K562 (cell line): Measurements from ENCODE around the gene SND1. TPM values are rescaled to one million over a fixed set of nuclear protein-coding genes. Genes with fewer than 3 reads are reported as not detected.

Source experiments
- ATAC-seq: fragments of 200-7000 bp; cut with Tn5 transposase; 3 replicates; pipeline ENCODE4 v1.9.1; 2020; ENCODE audit warnings: moderate library complexity
- BruUV-seq: library from RNA; stranded (reverse); fragments of 400-500 nt; replicated peaks from 2 replicates; lab custom pipeline; 2021; lab: Mats Ljungman, UMichigan
- CTCF ChIA-PET: fragments of 300-600 bp; formaldehyde crosslinking; extraction: SDS; loops from one replicate; lab custom pipeline; 2021; ENCODE audit warnings: low intra/inter-chr PET ratio; lab: Yijun Ruan, JAX
- POLR2A ChIA-PET: fragments of 300-600, 350-650 bp; sonication (Branson Sonifier 250); formaldehyde crosslinking; extraction: SDS; loops from one replicate; lab custom pipeline; 2021; ENCODE audit warnings: antibody characterized with exemption, inconsistent platforms; lab: Yijun Ruan, JAX
- DNase-seq, 4 experiments: peaks; one replicate each; pipeline versions ENCODE4 v3.0.0 to v3.0.0-alpha.2; 2011 to 2018; ENCODE audit warnings: low spot score in 3 of 4, mixed read lengths in 3 of 4; ENCODE audit errors: extremely low read depth in 1 of 4
- FAIRE-seq: peaks from 2 replicates; lab custom pipeline; 2011; peaks lifted over from hg19 to GRCh38; lab: Jason Lieb, UNC
- H2AFZ ChIP-seq: 2 replicates; pipeline ENCODE4 v1.6.0; 2011; ENCODE audit warnings: low read depth, low read length, control low read depth, inconsistent platforms
- H3K27ac ChIP-seq: fragments of 200-600 bp; 3 replicates; pipeline ENCODE4 v1.8.0; 2011; ENCODE audit warnings: low read depth, mild to moderate bottlenecking, control low read depth, inconsistent platforms, low read length, moderate library complexity, mixed read lengths; ENCODE audit errors: extremely low read depth
- H3K27me3 ChIP-seq, 2 experiments: fragments of 300-600 bp in 1 of 2; 2 replicates in 1 of 2; 3 replicates in 1 of 2; pipeline versions ENCODE4 v1.6.0 to v1.8.0; 2011; ENCODE audit warnings: inconsistent platforms in 2 of 2, low read length in 2 of 2, mild to moderate bottlenecking in 1 of 2, mixed read lengths in 1 of 2, moderate library complexity in 1 of 2; ENCODE audit not compliant: control insufficient read depth in 2 of 2, insufficient read depth in 2 of 2
- H3K36me3 ChIP-seq: fragments of 300-600 bp; 3 replicates; pipeline ENCODE4 v1.8.0; 2011; ENCODE audit warnings: mild to moderate bottlenecking, low read length, inconsistent platforms; ENCODE audit not compliant: control insufficient read depth, insufficient read depth
- H3K4me1 ChIP-seq, 2 experiments: fragments of 200-600 bp in 1 of 2; replicated peaks in 1 of 2; 2 replicates in 1 of 2; 3 replicates in 1 of 2; pipeline versions ENCODE4 v1.5.1 to v1.8.0; 2011; ENCODE audit warnings: inconsistent platforms in 2 of 2, low read length in 2 of 2, mild to moderate bottlenecking in 1 of 2, mixed read lengths in 1 of 2, moderate library complexity in 1 of 2; ENCODE audit not compliant: control insufficient read depth in 2 of 2, insufficient read depth in 2 of 2
- H3K4me2 ChIP-seq: 2 replicates; pipeline ENCODE4 v1.6.1; 2011; ENCODE audit warnings: low read length, control low read depth, inconsistent platforms, mixed read lengths; ENCODE audit not compliant: insufficient read depth
- H3K4me3 ChIP-seq: fragments of 200-600 bp; sonication (generic), shearing (Covaris generic); 2 replicates; pipeline ENCODE4 v1.5.1; 2016; ENCODE audit warnings: control low read depth, inconsistent platforms
- H3K79me2 ChIP-seq: fragments of 200-600 bp; 3 replicates; pipeline ENCODE4 v1.8.0; 2011; ENCODE audit warnings: low read length, inconsistent platforms; ENCODE audit not compliant: control insufficient read depth, insufficient read depth
- H3K9ac ChIP-seq, 2 experiments: 2 replicates each; pipeline versions ENCODE4 v1.6.0 to v1.6.1; 2011; ENCODE audit warnings: low read depth in 2 of 2, low read length in 2 of 2, control low read depth in 1 of 2, inconsistent platforms in 1 of 2, mild to moderate bottlenecking in 1 of 2, mixed read lengths in 1 of 2; ENCODE audit not compliant: insufficient read depth in 1 of 2
- H3K9me1 ChIP-seq: one replicate; pipeline ENCODE4 v1.6.0; 2011; ENCODE audit warnings: inconsistent platforms, mild to moderate bottlenecking, low read length, moderate library complexity; ENCODE audit not compliant: control insufficient read depth, insufficient read depth
- H3K9me3 ChIP-seq: replicated peaks from 2 replicates; pipeline ENCODE4 v1.5.1; 2011; ENCODE audit warnings: low read depth, low read length, inconsistent platforms; ENCODE audit not compliant: control insufficient read depth, insufficient read depth
- H4K20me1 ChIP-seq: replicated peaks from 2 replicates; pipeline ENCODE4 v1.6.1; 2011; ENCODE audit warnings: low read length, inconsistent platforms, mixed read lengths; ENCODE audit not compliant: control insufficient read depth, insufficient read depth
- NFIC ChIP-seq: fragments of 450-650 bp; IDR thresholded peaks from 2 replicates; pipeline ENCODE4 v1.6.1; 2017; ENCODE audit warnings: mild to moderate bottlenecking, inconsistent platforms
- NFIX ChIP-seq: fragments of 250-450 bp; sonication (Bioruptor Pico); IDR thresholded peaks from 2 replicates; pipeline ENCODE4 v1.4.0; 2020; ENCODE audit warnings: low read depth, mild to moderate bottlenecking, moderate library complexity
- POLR2AphosphoS5 ChIP-seq: IDR thresholded peaks from 2 replicates; pipeline ENCODE4 v1.6.1; 2011; ENCODE audit warnings: mild to moderate bottlenecking, low read depth, low read length, moderate library complexity; ENCODE audit not compliant: control insufficient read depth, insufficient read depth
- SETDB1 ChIP-seq: IDR thresholded peaks from one replicate; pipeline ENCODE4 v1.6.1; 2012; ENCODE audit warnings: low read length, control low read depth, inconsistent platforms
- TARDBP ChIP-seq: fragments of 450-650 bp; IDR thresholded peaks from 2 replicates; pipeline ENCODE4 v1.6.1; 2016
- ZNF12 ChIP-seq: sonication (generic); formaldehyde crosslinking; IDR thresholded peaks from 2 replicates; pipeline ENCODE4 v1.4.0; 2020; ENCODE audit warnings: mild to moderate bottlenecking, missing genetic modification reagents
- ZNF584 ChIP-seq: fragments of 200-800 bp; sonication (Bioruptor generic); IDR thresholded peaks from 2 replicates; pipeline ENCODE4 v1.6.1; 2016; ENCODE audit warnings: low read depth, mild to moderate bottlenecking, missing genetic modification characterization, missing compliant biosample characterization
- ZNF764 ChIP-seq: fragments of 250-450 bp; sonication (Bioruptor Pico); IDR thresholded peaks from 2 replicates; pipeline ENCODE4 v1.4.0; 2020; ENCODE audit warnings: low read depth, mild to moderate bottlenecking, moderate library complexity
- WGBS: fragments of 100-300 bp; shearing (Covaris generic); methylation state at CpG from one replicate; pipeline ENCODE4 v1.1.6; 2016; ENCODE audit warnings: low coverage, mixed read lengths; ENCODE audit not compliant: insufficient coverage; ENCODE audit errors: missing lambda C conversion rate; 5-methylcytosine and 5-hydroxymethylcytosine counted together
- in situ Hi-C: fragments of 300-500 bp; cut with MboI; formaldehyde crosslinking; loops from 4 replicates; pipeline ENCODE4 v1.15.0; 2018; ENCODE audit warnings: inconsistent platforms, mixed read lengths
- intact Hi-C: fragments of 100-400 bp; cut with micrococcal nuclease; formaldehyde crosslinking; loops from 2 replicates; pipeline ENCODE4 v1.14.2; 2022
- polyA plus RNA-seq, 8 experiments: library from polyadenylated mRNA; depleted of rRNA in 4 of 8; stranded (reverse) in 5 of 8; unstranded in 3 of 8; fragments of >200 nt; fragmentation: Nextera tagmentation in 2 of 8; fragmentation: Illumina TruSeq in 1 of 8; extraction: Ambion mirVana in 2 of 8; extraction: Trizol in 1 of 8; gene quantifications; 2 replicates each; pipeline versions ENCODE4 v1.2.1 to v1.2.3, GENCODE V29; 2011 to 2014; ENCODE audit warnings: inconsistent platforms in 1 of 8, missing spikeins in 1 of 8
- total RNA-seq, 7 experiments: library from RNA; depleted of rRNA in 6 of 7; stranded (reverse); fragments of >200 nt in 6 of 7; fragmentation: Illumina TruSeq in 2 of 7; extraction: Trizol in 2 of 7; gene quantifications; 2 replicates each; pipeline versions ENCODE4 v1.2.1 to v1.2.3, GENCODE V29; 2011 to 2021; ENCODE audit warnings: low replicate concordance in 1 of 7
- TF ChIP-seq, protein P1 (sequence below): fragments of 450-650 bp; IDR thresholded peaks from one replicate; pipeline ENCODE4 v1.6.1; 2018; ENCODE audit warnings: mild to moderate bottlenecking, moderate library complexity; ENCODE audit not compliant: partially characterized antibody

SND1 gene
- total and polyA plus RNA-seq, 9 of the 15 experiments (the other 6 are each of a cell fraction or from before 2014, with no cell fraction given) = 46.5 to 307 (median 191) TPM

DNA sequence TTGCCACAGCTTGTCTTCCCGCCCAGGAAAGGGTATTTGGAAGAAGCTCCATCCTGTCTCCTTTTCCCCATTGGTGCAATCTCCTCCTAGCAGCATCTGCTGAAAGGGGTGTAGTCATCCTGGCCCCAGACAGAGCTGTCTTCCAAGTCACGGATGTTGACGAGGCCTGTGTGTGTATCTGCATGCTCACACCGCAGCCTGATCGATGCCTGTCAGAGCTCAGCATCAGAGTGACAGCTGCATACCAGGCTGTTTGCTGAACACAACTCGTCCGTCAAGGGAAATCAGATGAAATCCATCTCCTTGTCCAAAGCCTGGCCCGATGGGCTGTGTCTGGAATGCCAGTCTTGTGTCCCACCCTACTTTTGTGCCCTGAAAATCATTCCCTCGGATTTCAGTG lies 400.4 kb downstream of the SND1 start:
- H3K9ac ChIP-seq = peak overlapping the region in 1 of 2 experiments; percentile 22; a peak in 2 of 4 replicates
- no peak for FAIRE-seq
- ChIA-PET POLR2A (interaction anchor here (0.6 to 1.2 kb wide), 6 partner anchors 10 to 1108 kb away, joined by 3 to 6 read pairs (median 4); no protein-coding TSS in a partner anchor), CTCF (no interaction called here)
- H3K4me2 ChIP-seq = no peak overlapping the region
- no peaks in the 10 kb centered on the region; a peak in 1 of 5 replicates for H3K4me1 ChIP-seq
- BruUV-seq = no TSS peak
- no peaks in the 10 kb centered on the region for H3K27me3 ChIP-seq
- 0 out of 2 replicates have a peak, but pooled peaks cover 11% of the 10 kb centered on the region for H4K20me1 ChIP-seq
- intact Hi-C loops (no loop called here), in situ Hi-C loops (no loop called here)
- no peak overlapping the region for H3K4me3 ChIP-seq
- no peak overlapping the region for H3K27ac ChIP-seq
- no peak for DNase-seq
- no peak overlapping the region for H2AFZ ChIP-seq
- no peak for TF ChIP-seq ZNF764 (CRISPR knock-in tag)
- TF ChIP-seq POLR2AphosphoS5 = 0 out of 2 replicates have a peak, but pooled peaks have one; percentile 15
- 87% methylated on average over 9 of the region's 9 CpGs for WGBS
- H3K9me1 ChIP-seq = no peaks in the 10 kb centered on the region
- H3K9me3 ChIP-seq = no peaks in the 10 kb centered on the region
- H3K36me3 ChIP-seq = peaks cover 46% of the 10 kb centered on the region
- ATAC-seq = no peak; the same call in 2 of the 3 replicates
- H3K79me2 ChIP-seq = no peaks in the 10 kb centered on the region

DNA sequence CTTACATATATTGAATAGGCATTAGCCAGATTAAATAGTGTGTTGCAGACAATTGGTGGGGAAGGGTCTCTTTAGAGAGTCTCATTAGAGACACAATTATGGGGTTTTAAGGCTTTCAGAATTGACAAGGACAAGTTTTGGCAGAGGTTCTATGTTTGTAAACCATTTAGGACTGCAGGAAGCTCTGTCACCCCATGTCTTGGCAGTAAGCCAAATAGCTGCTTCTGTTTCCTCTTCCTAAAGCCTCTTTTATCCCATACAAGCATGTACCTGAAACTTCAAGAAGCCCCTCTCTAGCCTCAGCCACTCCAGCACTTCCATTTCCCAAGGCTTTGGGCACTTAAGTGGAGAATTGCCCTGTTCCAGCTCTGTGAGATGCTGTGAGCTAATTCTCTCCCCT lies 401.0 kb downstream of the SND1 start:
- H3K4me3 ChIP-seq = no peak overlapping the region
- H3K9me3 ChIP-seq = no peaks in the 10 kb centered on the region
- H2AFZ ChIP-seq = no peak overlapping the region
- in situ Hi-C loops (no loop called here), intact Hi-C loops (no loop called here)
- DNase-seq (peak in 2 of 4 experiments; percentile 40 to 49), ATAC-seq (peak; percentile 37), FAIRE-seq (peak; percentile 40)
- H4K20me1 ChIP-seq = 0 out of 2 replicates have a peak, but pooled peaks cover 11% of the 10 kb centered on the region
- no peak overlapping the region for H3K9ac ChIP-seq
- no peak overlapping the region for H3K27ac ChIP-seq
- H3K36me3 ChIP-seq = peaks cover 52% of the 10 kb centered on the region
- H3K27me3 ChIP-seq = no peaks in the 10 kb centered on the region
- no peaks in the 10 kb centered on the region for H3K9me1 ChIP-seq
- POLR2A ChIA-PET = interaction anchor here (0.6 to 1.2 kb wide), 6 partner anchors 8 to 61 kb away, joined by 3 to 6 read pairs (median 3); no protein-coding TSS in a partner anchor
- no TSS peak for BruUV-seq
- H3K4me2 ChIP-seq = no peak overlapping the region
- no peaks in the 10 kb centered on the region for H3K79me2 ChIP-seq
- TF ChIP-seq NFIX (CRISPR knock-in tag) (peak; percentile 87), ZNF584 (0 out of 2 replicates have a peak, but pooled peaks have one; percentile 36), NFIC (peak; percentile 98), ZNF12 (CRISPR knock-in tag) (no peak), SETDB1 (no peak), TARDBP (no peak)
- TF ChIP-seq, protein P1, sequence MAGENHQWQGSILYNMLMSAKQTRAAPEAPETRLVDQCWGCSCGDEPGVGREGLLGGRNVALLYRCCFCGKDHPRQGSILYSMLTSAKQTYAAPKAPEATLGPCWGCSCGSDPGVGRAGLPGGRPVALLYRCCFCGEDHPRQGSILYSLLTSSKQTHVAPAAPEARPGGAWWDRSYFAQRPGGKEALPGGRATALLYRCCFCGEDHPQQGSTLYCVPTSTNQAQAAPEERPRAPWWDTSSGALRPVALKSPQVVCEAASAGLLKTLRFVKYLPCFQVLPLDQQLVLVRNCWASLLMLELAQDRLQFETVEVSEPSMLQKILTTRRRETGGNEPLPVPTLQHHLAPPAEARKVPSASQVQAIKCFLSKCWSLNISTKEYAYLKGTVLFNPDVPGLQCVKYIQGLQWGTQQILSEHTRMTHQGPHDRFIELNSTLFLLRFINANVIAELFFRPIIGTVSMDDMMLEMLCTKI = no peak
- CTCF ChIA-PET = no interaction called here
- no peaks in the 10 kb centered on the region; a peak in 1 of 5 replicates for H3K4me1 ChIP-seq
